Lower leg skin (tissue), 4 donors: ENCODE measurements around the gene JMJD4. TPM values are rescaled to one million over a fixed set of nuclear protein-coding genes. Genes with fewer than 3 reads are reported as not detected.

Experiments
- DNase-seq, 2 donors: peaks; one replicate each; pipeline ENCODE4 v3.0.0-alpha.2; 2019; ENCODE audit warnings: low spot score in 2 of 2
- H3K4me3 ChIP-seq: fragments of 200-600 bp; sonication (generic); 2 replicates; pipeline ENCODE4 v1.5.1; 2017; ENCODE audit warnings: mild to moderate bottlenecking, low read depth; ENCODE audit not compliant: poor library complexity, severe bottlenecking
- POLR2A ChIP-seq, 2 donors: fragments of 450-650 bp; IDR thresholded peaks; one replicate each; pipeline ENCODE4 v1.6.1; 2016 to 2017; ENCODE audit warnings: antibody characterized with exemption in 2 of 2, mild to moderate bottlenecking in 1 of 2, moderate library complexity in 1 of 2
- WGBS, 2 donors: methylation state at CpG; one replicate each; pipeline ENCODE4 v1.1.5; 2018; 5-methylcytosine and 5-hydroxymethylcytosine counted together
- intact Hi-C: fragments of 100-400 bp; cut with DNase I; formaldehyde crosslinking; loops from one replicate; pipeline ENCODE4 v1.15.0; 2023; ENCODE audit warnings: low total_unique reads
- total RNA-seq, 4 donors: library from RNA; depleted of rRNA; stranded (reverse); fragments of >200 nt; gene quantifications; one replicate each; pipeline ENCODE4 v1.1.0, GENCODE V29; 2016
- TF ChIP-seq, protein P1 (sequence below), 3 donors: fragments of 450-650 bp; IDR thresholded peaks; one replicate each; pipeline ENCODE4 v1.5.1; 2016; ENCODE audit warnings: antibody characterized with exemption in 3 of 3, mild to moderate bottlenecking in 3 of 3, moderate library complexity in 2 of 3

The JMJD4 gene
- total RNA-seq, 4 donors from 2014 or later: 11.8 to 22.9 (median 14.6) TPM

DNA sequence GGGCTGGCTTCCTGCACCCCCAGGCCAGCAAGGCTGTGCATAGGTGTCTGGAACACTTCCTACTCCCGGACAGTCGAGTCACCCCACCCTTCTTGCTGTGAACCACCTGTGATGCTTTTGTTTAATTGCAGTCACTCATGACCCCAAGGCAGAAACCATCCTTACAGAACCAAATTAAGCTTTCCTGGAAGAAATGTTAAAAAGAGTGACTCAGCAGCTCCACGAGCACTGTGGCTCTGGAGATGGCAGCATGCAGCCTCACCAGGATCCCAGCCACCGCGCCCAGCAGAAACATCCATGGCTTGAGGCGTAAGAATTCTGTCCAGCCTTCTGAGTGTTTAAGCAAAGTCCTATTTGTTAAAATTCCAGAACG is 28.9 kb upstream of the JMJD4 start:
- intact Hi-C loops: loop anchor here (5.0 kb wide), 1 partner anchor 183 kb away; the partner anchor contains the start of gene WNT9A
- 55 to 62% methylated on average over 7 of the region's 7 CpGs for WGBS, 2 donors
- TF ChIP-seq POLR2A (IDR thresholded peaks at IDR 0.05): no peak
- TF ChIP-seq, protein P1, sequence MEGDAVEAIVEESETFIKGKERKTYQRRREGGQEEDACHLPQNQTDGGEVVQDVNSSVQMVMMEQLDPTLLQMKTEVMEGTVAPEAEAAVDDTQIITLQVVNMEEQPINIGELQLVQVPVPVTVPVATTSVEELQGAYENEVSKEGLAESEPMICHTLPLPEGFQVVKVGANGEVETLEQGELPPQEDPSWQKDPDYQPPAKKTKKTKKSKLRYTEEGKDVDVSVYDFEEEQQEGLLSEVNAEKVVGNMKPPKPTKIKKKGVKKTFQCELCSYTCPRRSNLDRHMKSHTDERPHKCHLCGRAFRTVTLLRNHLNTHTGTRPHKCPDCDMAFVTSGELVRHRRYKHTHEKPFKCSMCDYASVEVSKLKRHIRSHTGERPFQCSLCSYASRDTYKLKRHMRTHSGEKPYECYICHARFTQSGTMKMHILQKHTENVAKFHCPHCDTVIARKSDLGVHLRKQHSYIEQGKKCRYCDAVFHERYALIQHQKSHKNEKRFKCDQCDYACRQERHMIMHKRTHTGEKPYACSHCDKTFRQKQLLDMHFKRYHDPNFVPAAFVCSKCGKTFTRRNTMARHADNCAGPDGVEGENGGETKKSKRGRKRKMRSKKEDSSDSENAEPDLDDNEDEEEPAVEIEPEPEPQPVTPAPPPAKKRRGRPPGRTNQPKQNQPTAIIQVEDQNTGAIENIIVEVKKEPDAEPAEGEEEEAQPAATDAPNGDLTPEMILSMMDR (IDR thresholded peaks at IDR 0.05): no peak

DNA sequence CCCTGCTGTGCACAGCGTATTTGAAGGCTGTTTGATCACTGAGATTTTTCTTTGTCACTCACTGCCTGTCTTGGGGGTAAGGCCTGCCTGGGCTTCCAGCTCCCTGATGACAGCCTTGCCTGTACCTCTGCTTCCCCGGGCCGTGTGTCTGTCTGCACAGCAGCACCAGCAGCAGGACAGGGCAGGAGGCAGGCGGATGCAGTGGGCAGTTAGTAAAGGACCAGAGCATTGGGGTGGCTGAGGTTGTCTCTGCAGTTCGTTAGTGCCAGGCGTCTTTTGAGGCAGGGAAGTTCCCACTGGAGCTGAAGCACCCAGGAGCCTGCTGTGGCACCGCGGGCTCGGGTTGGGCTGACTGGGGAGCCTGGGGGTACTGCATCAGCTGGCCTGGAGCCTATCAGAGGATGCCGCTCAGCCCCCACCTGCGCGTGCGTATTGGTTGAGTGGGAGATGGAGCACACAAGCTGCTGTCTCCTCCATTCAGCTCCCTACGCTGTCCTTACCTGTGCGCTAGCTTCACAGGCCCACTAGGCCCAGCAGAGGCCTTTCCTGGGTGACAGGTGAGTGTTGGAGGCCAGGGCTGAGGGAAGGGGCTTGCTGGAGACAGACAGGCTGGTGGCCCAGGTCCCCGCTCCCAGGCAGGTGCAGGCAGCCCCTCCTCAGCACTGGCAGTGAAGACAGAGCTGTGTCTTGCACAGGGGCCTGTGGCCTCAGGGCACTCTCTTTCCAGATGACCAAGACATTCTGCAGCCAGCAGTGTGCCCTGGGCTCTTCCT is 28.3 kb upstream of the JMJD4 start:
- intact Hi-C loops: loop anchor here (5.0 kb wide), 1 partner anchor 184 kb away; the partner anchor contains the start of gene WNT9A
- TF ChIP-seq, protein P1 (IDR thresholded peaks at IDR 0.05): no peak
- TF ChIP-seq POLR2A (IDR thresholded peaks at IDR 0.05): no peak
- DNase-seq: no peak
- 87 to 88% methylated on average over 16 of the region's 16 CpGs for WGBS, 2 donors
- H3K4me3 ChIP-seq: no peak overlapping the region

More for the DNA sequence above, 28.9 kb upstream of the JMJD4 start:
- H3K4me3 ChIP-seq: no peak overlapping the region
- no peak for DNase-seq

DNA sequence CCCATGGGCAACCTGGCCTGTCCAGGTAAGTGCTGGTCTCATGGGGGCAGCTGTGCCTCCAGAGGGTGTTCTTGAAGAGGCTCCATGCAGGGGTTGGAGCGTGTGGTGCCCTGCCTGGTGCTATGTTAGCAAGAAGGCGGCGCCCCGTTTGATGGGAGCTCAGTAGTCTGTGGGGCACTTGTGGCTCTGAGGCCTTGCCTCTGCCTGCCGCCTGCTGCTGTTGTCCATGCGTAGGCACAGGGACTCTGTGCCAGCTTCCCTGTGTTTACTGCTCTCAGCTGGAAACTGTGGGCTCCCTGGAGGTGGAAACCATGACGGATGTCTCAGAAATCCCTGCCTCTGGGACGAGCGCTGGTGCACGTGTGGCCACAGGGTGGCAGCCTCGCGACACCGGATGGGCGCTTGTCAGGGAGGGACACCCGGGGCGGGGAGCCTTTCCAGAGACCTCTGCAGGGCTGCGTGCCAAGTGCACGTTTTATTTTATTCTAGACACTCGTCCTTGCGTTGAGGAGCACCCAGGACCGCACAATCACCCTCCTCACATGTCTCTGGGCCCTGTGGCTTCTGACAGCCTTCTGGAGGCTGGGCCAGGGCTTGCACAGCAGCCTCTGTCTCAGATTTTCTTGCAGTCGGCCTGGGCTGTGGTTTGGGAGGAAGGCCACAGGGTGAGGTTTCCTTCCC is 27.3 kb upstream of the JMJD4 start:
- WGBS, 2 donors: 14 to 17% methylated on average over 20 of the region's 22 CpGs
- intact Hi-C loops: loop anchor here (5.0 kb wide), 1 partner anchor 185 kb away; the partner anchor contains the start of gene WNT9A
- no peak overlapping the region for H3K4me3 ChIP-seq
- DNase-seq: peak; percentile 75 to 96
- TF ChIP-seq POLR2A (IDR thresholded peaks at IDR 0.05): no peak
- TF ChIP-seq, protein P1 (IDR thresholded peaks at IDR 0.05): peak in 1 of 3 donors; percentile 72

DNA sequence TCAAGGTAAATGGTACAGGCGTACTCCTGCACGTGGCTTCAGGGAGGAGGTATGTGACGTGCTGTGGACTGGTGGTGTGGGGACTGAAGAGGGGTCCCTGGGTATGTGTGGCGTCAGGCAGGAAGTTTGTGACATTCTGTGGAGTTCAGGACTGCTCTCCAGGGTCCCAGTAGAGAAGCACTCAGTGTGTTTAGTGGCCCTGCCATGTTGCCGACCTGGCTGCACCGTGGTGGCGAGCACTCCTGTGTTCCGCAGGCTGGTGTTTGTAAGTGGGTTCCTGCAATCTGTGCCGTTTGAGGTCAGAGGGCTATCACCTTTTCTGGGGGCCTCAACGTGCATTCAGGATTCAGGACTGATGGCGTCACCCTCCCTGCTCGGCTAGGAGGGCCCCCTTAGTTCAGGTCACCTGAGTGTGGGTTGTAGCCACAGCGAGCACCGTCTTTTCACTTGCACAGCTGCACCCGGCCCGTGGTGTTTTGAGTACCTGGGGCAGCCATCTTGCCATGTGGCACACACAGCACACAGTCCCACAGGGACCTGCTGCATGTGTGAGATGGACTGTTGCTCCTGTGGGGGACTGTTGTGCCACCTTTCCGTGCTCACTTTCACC is 26.6 kb upstream of the JMJD4 start:
- H3K4me3 ChIP-seq: no peak overlapping the region
- intact Hi-C loops: loop anchor here (5.0 kb wide), 1 partner anchor 186 kb away; the partner anchor contains the start of gene WNT9A
- TF ChIP-seq, protein P1 (IDR thresholded peaks at IDR 0.05): no peak
- TF ChIP-seq POLR2A (IDR thresholded peaks at IDR 0.05): no peak
- no peak for DNase-seq
- 85 to 86% methylated on average over 14 to 16 of the region's 17 CpGs for WGBS, 2 donors

DNA sequence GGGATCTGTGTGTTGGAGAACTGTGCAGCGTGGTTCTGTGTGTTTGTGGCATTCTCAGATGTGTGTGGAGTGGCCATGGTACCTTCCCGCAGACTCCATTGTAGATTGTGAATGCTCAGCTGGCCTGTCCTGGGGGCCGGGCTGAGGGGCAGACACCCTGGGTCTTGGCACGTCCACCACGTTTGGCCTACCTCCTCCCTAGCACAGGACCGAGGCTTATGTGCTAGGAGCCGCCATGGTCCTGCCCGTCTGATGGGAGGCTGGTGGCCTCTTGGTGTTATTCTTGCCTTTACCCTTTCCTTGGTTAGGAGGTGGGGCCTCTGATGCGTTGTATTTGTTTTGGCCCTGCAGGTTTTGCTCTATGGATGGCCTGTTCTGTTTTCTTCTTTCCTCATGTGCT is 25.3 kb upstream of the JMJD4 start:
- no peak for DNase-seq
- no peak overlapping the region for H3K4me3 ChIP-seq
- TF ChIP-seq, protein P1 (IDR thresholded peaks at IDR 0.05): no peak
- no peak for TF ChIP-seq POLR2A (IDR thresholded peaks at IDR 0.05)
- 93% methylated on average over 9 of the region's 9 CpGs for WGBS, 2 donors
- intact Hi-C loops: loop anchor here (5.0 kb wide), 1 partner anchor 187 kb away; the partner anchor contains the start of gene WNT9A
